ENCODE results near the gene FGF3.

Gene FGF3
- total RNA-seq, result 0 to 0.66 (median 0) reads per million in 17 experiments

DNA sequence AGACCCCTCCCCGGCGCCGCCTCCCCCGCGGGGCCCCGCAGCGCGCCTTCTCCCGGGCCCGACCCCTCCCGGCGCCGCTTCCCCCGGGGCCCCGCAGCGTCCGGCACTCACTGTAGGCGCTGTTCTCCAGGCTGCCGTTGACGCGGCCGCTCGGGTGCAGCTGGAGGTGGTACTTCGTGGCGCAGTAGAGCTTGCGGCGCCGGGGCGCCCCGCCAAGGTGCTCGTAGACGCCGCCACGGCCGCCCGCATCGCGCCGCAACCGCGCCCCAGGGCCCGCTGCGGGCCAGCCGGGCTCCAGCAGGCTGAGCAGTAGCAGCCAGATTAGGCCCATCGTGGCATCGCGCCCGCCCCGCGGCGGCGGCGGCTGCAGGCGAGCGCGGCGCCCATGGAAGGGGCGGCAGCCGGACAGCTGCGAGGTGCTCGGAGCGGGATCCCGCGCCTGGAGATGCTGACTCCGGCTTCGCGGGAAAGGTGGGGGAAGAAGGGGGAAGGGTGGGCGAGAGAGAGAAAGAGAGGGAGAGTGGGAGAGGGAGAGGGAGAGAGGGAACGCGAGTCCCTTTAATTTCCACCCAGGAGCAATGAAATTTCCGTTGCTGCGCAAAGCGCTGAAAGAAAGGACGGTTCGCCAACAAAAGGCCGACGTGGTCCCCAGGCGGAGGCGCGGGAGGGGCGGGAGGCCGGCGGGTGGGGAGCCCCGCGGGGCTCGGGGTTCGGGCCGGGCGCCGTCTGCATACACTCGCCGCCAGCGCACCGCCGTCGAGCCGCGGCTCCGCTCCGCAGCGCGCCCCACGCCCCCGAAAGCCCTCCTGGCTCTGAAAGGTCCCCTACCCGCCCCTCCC is at the start of gene FGF3:
FGF3 (minus strand) TSS at position 814 of the 839 bp plus-strand sequence; CDS start at position 331, 483 bp downstream.
- DNase-seq, result no peak

- DNase-seq, result no peak
Observed at GRCh38 chr11:69868871-69869270, 49.7 kb upstream of the FGF3 start.

DNA sequence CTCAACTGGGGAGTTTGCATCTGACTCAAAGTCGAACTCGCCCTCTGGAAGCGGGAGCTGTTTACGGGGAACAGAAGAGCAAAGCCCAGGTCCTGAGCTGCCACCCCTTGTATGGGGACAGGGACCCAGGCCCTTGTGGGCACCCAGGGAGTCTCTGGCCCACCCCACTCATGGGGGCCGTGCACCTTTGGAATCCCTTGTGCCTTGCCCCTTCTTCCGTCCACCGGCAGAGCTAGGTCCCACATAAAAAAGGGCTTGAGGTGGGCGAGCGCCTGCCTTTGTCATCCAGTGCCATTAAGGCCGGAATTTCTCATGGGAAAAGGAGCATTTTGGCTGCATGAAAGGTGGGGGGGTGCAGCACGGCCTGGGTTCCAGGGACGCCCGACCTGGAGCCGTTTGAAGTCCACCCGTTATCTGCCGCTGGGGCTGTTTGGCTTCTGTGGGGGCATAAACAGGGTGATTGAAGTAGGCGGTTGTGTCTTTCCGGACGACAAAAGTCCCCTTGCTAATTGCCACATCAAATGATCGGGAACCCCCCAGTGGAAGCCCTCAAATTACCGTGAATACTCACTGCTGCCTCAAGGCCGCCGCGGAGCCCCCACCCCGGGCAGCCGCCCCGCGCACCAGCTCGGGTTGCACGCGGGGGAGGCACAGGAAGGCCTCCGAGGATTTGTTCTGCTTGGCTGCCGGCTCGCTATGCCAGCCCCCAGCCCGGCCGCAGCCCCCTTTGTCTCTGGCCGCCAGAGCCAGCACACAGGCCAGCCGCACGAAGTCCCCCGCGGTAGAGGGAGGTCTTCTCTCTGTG is 49.0 kb upstream of the FGF3 start:
- DNase-seq, result no peak

DNA sequence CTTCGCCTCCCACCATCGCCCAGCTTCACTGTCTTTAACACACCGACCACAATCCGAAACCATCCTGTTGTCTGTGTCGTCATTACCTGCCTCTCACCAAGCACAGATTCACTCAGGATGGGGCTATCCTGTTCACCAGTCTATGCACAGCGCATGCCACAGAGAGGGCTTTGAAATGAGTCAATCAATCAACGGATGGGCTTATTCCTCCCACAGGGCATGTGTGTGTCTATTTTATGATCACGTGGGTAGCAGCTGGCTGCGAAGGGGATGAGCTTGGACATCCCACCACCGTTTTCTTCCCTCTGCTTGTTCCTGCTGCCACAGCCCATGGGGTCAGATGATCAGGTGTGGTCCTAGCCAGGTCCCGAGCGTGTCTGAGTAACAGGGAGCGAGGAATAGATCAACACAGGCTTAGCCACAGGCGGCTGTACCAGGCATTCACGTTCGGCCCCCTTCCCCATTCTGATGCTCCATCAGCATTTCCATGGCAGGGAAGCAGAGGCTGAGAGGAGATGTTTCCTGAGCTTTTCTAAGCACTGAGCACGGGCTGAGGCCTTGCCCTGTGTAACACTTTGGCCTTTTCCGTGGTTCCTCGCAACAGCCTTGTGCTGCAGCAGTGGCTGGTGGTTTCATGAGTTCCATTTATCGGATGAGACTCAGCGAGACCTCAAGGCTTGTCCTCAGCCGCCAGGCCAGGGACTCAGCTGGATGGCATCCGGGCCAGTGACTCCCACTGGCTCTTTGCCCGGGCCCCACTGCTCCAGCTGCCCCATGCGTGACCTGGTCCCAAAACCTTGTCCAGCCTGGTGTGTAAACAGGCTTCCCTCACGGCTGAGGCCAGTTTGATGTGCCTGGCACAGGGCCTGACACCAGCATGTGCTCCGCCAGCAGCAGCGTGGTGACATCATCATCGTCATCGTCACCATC is 48.1 kb upstream of the FGF3 start:
- DNase-seq, result no peak

DNA sequence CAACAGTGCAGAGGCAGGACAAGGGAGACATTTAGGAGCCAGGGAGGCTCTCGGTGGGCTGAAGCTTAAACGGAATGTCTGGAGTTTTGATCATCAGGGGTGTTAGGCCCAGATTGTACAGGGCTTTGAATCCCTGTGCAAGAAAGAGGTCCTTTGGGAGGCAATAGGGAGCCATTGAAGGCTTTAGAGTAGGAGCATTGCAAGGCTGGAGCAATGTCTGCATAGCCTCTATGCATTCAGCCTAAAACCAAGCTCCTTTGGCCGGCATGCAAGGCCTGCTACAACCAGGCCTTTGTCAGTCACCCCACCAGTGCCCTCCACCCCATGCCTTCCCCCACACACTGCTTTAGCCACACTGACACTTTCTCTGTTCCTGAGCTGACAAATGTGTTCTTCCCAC is 47.4 kb upstream of the FGF3 start:
- DNase-seq, result no peak

DNA sequence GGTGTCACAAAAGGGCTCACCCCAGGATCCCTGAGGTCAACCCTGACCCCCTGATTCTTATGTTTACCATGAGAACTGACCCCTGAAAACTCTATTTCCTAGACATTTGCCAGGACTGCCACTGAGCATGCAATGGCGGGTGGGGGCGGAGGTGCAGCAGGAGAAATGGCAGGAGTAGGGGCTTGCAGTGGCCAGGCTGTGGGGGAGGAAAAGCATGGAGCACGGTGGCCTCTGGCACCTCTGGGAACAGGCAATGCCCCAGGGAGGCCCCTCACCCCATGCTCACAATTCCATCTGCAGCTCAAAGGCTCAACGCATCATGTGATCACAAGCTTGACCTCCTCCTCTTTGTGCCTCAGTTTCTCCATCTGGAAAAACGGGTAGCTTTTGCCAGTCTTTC is 46.5 kb upstream of the FGF3 start:
- no peak for DNase-seq

DNA sequence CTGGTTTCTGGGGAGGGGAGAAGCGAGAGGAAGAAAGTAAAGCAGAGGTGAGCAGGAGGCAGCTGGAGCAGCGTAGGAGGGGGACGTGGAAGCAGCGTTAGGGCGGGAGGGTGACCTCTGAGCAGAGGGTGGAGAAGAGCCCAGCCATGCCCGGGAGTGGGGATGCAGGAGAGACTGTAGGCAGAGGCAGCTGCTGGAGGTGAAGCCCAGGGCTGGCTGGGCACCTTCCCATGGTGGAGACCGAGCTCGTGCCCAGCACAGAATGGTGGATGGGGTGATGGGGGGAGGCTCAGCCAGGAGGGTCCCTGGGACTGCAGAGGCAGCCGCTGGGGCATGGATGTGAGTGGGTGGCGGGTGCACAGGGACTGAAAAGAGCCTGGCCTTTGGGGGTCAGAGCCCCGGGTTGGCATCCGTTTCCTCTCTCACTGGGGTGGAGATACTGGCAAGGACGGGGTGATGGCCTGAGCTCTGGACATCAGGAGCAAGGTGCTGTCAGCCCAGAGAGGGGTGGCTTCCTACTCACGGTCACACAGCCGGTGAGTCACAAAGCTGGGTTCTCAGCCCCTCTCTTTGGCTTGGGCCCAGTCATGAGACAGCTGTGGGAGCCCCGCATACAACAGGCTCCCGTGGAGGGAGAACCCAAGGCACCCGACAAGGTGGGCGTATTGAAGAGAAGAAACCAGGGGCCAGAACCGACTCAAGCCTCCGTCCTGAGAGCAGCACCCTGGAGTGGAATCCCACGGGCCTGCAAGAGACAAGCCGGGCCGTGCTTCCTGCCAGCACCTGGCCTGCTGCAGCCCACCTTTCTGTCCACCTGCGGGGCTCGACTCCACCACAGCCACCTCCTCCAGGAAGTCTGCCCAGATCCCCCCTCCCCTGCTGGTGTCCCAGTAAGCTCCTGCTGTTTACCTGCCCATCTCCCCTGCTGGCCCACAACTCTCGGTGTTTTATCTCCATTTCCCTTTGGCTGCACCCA is 45.8 kb upstream of the FGF3 start:
- no peak for DNase-seq

GRCh38 chr11:69863544-69864200 is 44.5 kb upstream of the FGF3 start:
- no peak for DNase-seq

- no peak for DNase-seq
Observed at GRCh38 chr11:69862797-69863543, 43.8 kb upstream of the FGF3 start.

- no peak for DNase-seq
Observed at GRCh38 chr11:69862331-69862771, 43.1 kb upstream of the FGF3 start.

- DNase-seq, result no peak
Observed at GRCh38 chr11:69861901-69862300, 42.7 kb upstream of the FGF3 start.

- DNase-seq, result no peak
Observed at GRCh38 chr11:69860796-69861445, 41.7 kb upstream of the FGF3 start.

DNA sequence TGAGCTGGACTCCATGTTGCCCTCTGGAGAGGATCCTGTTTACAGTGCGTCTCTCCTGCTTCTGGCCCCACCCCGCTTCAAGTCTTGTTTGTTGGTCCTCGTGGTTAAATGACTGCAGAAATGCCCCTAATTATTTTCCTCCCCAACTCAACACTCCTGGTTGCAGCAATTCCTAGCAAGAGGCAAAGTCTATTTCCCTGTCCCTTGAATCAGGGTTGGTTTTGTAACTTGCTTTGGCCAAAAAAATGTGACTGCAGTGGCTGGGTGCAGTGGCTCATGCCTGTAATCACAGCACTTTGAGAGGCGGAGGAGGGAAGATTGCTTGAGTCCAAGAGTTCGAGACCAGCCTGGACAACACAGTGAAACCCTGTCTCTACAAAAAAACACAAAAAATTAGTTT is 41.0 kb upstream of the FGF3 start:
- no peak for DNase-seq

DNA sequence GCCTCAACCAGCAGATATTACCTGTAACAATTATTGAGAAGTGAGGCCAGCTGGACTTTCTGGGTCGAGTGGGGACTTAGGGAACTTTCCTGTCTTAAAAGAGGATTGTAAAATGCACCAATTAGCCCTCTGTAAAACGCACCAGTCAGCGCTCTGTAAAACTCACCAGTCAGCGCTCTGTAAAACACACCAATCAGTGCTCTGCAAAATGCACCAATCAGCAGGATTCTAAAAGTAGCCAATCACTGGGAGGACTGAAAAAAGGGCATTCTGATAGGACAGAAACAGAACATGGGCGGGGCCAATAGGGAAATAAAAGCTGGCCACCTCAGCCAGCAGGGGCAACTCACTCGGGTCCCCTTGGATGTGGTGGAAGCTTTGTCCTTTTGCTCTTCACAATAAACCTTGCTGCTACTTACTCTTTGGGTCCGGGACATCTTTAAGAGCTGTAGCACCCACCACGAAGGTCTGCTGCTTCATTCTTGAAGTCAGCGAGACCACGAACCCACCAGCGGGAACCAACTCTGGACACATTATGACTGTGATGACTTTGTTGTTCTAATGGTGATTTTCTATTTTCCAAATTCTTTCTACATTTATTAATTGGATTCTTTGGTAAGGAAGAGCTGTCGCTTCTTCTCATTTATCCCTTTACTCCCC is 40.2 kb upstream of the FGF3 start:
- DNase-seq, result no peak

DNA sequence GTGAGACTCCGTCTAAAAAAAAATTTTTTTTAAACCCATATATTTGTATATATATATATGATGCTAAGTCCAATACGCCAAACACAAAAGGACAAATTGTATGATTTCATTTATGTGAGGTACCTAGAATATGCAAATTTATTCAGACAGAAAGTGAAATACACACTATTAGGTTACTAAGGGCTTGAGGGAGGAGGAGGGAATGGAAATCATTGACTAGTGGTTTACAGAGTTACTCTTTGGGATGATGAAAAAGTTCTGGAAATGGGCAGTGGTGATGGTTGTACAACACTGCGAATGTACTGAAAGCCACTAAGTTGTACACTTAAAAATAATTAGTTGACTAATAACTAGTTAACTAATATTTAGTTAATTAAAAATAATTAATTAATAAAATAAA is 36.2 kb upstream of the FGF3 start:
- DNase-seq, result no peak

GRCh38 chr11:69854713-69855112 is 35.5 kb upstream of the FGF3 start:
- no peak for DNase-seq

DNA sequence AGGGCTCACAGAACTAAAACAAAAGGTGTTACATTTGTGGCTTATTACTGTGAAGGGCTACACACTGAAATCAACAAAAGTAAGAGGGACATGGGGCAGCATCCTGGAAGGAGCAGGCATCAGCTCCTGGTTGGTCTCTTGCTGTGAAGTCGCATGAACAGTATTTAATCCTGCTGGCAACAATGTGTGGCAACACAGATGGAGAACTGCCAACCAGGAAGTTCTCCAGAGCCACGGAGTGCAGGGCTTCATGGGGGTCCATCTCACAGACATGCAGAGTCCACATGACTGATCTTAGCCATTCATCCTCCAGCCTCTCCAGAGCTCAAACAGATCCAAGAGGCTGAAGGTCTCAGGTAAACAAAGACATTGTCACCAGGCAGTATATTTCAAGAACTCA is 32.8 kb upstream of the FGF3 start:
- no peak for DNase-seq

DNA sequence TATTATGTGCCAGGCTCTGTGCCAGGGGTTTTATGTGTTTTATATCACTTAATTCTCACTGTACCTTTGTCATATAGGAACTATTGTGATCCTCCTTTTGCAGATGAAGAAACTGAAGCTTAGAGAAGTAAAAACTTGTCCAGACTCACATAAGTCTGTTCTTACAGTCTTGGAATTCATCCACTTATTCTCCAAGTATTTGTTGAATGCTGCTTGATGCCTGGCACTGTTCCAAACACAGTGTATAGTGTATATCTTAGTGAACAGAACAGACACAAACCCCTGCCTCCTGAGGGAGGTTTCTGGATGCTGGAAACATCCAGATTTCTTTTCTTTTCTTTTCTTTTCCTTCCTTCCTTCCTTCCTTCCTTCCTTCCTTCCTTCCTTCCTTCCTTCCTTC is 29.0 kb upstream of the FGF3 start:
- no peak for DNase-seq

- DNase-seq, result no peak
Observed at GRCh38 chr11:69844396-69844795, 25.2 kb upstream of the FGF3 start.

Data from suppressor macrophage (primary cell).